HCT116 (cell line): Measurements from ENCODE around the gene MTFR1L. TPM values are rescaled to one million over a fixed set of nuclear protein-coding genes. Genes with fewer than 3 reads are reported as not detected.

Source experiments
- ATAC-seq: fragments of 200-7000 bp; cut with Tn5 transposase; 2 replicates; pipeline ENCODE4 v1.9.1; 2020; ENCODE audit warnings: mild to moderate bottlenecking, moderate library complexity
- BruUV-seq: library from RNA; stranded (reverse); fragments of 400-500 nt; replicated peaks from 2 replicates; lab custom pipeline; 2021; lab: Mats Ljungman, UMichigan
- CTCF ChIA-PET: fragments of 300-600 bp; sonication (Branson Sonifier 250); formaldehyde crosslinking; loops from one replicate; lab custom pipeline; 2021; ENCODE audit warnings: antibody characterized with exemption; lab: Charles Lee
- POLR2A ChIA-PET: fragments of 300-600, 350-600 bp; sonication (Branson Sonifier 250); formaldehyde crosslinking; loops from one replicate; lab custom pipeline; 2021; ENCODE audit warnings: antibody characterized with exemption; lab: Charles Lee
- RAD21 ChIA-PET, 2 experiments: fragments of 300-600 bp; sonication (Branson Sonifier 250); formaldehyde crosslinking; loops; one replicate each; lab custom pipeline; 2023; ENCODE audit warnings: low total read pairs in 2 of 2; ENCODE audit not compliant: uncharacterized antibody in 2 of 2, unreplicated experiment in 2 of 2, low non-redundant PET in 1 of 2; lab: Charles Lee
- DNase-seq: peaks from one replicate; pipeline ENCODE4 v3.0.0-alpha.2; 2010; ENCODE audit warnings: low read depth, low spot score
- H2AFZ ChIP-seq: fragments of 200-600 bp; shearing (Covaris generic), sonication (generic); 2 replicates; pipeline ENCODE4 v1.6.1; 2017; ENCODE audit warnings: low read depth, mixed run types, mixed read lengths, antibody characterized with exemption, low read length; ENCODE audit not compliant: poor library complexity, severe bottlenecking
- H3K27ac ChIP-seq: 2 replicates; pipeline ENCODE4 v1.5.1; 2012; ENCODE audit warnings: low read depth, low read length
- H3K27me3 ChIP-seq: fragments of 200-600 bp; sonication (generic); 2 replicates; pipeline ENCODE4 v1.6.1; 2016; ENCODE audit warnings: mixed run types, low read length, mixed read lengths; ENCODE audit not compliant: insufficient read depth
- H3K36me3 ChIP-seq, 2 experiments: fragments of 200-500 bp in 1 of 2; fragments of 200-600 bp in 1 of 2; sonication (Bioruptor generic) in 1 of 2; sonication (generic) in 1 of 2; 2 replicates each; pipeline versions ENCODE4 v1.5.1 to v1.6.1; 2014 to 2016; ENCODE audit warnings: low read length in 2 of 2, inconsistent platforms in 1 of 2, mixed read lengths in 1 of 2, mixed run types in 1 of 2; ENCODE audit not compliant: insufficient read depth in 2 of 2, control insufficient read depth in 1 of 2
- H3K4me1 ChIP-seq, 2 experiments: fragments of 200-600 bp in 1 of 2; sonication (generic) in 1 of 2; 2 replicates each; pipeline versions ENCODE4 v1.5.1 to v1.6.1; 2012 to 2017; ENCODE audit warnings: low read length in 2 of 2, inconsistent platforms in 1 of 2, mild to moderate bottlenecking in 1 of 2, mixed read lengths in 1 of 2, mixed run types in 1 of 2, moderate library complexity in 1 of 2; ENCODE audit not compliant: insufficient read depth in 2 of 2, control insufficient read depth in 1 of 2
- H3K4me2 ChIP-seq: fragments of 200-600 bp; sonication (generic); 2 replicates; pipeline ENCODE4 v1.6.1; 2017; ENCODE audit warnings: mixed run types, low read length, mixed read lengths
- H3K4me3 ChIP-seq, 2 experiments: fragments of 200-600 bp in 1 of 2; sonication (generic) in 1 of 2; replicated peaks in 1 of 2; 2 replicates each; pipeline ENCODE4 v1.5.1; 2011 to 2016; ENCODE audit warnings: low read length in 2 of 2, control low read depth in 1 of 2, low read depth in 1 of 2, mild to moderate bottlenecking in 1 of 2, mixed read lengths in 1 of 2, mixed run types in 1 of 2
- H3K79me2 ChIP-seq: fragments of 200-600 bp; sonication (generic); 2 replicates; pipeline ENCODE4 v1.6.1; 2017; ENCODE audit warnings: mild to moderate bottlenecking, mixed run types, low read length, moderate library complexity, mixed read lengths; ENCODE audit not compliant: insufficient read depth
- H3K9ac ChIP-seq: fragments of 200-600 bp; sonication (generic); 2 replicates; pipeline ENCODE4 v1.6.1; 2016; ENCODE audit warnings: low read length, mixed read lengths
- H3K9me2 ChIP-seq: fragments of 200-600 bp; sonication (generic), shearing (Covaris generic); 2 replicates; pipeline ENCODE4 v1.6.1; 2017; ENCODE audit warnings: mixed run types, mild to moderate bottlenecking, moderate library complexity; ENCODE audit not compliant: insufficient read depth
- H3K9me3 ChIP-seq, 2 experiments: fragments of 200-500 bp in 1 of 2; fragments of 200-600 bp in 1 of 2; sonication (Bioruptor generic) in 1 of 2; sonication (generic) in 1 of 2; 2 replicates each; pipeline ENCODE4 v1.6.1; 2014 to 2017; ENCODE audit warnings: low read length in 2 of 2, mixed read lengths in 2 of 2, inconsistent platforms in 1 of 2, low read depth in 1 of 2, mild to moderate bottlenecking in 1 of 2, mixed run types in 1 of 2, moderate library complexity in 1 of 2; ENCODE audit not compliant: control insufficient read depth in 1 of 2, insufficient read depth in 1 of 2
- H4K20me1 ChIP-seq: fragments of 200-600 bp; sonication (generic), shearing (Covaris generic); 2 replicates; pipeline ENCODE4 v1.6.1; 2017; ENCODE audit warnings: mixed run types, mild to moderate bottlenecking, moderate library complexity; ENCODE audit not compliant: insufficient read depth
- ATF3 ChIP-seq: IDR thresholded peaks from 2 replicates; pipeline ENCODE4 v1.6.1; 2012
- CBX3 ChIP-seq: IDR thresholded peaks from 2 replicates; pipeline ENCODE4 v1.6.1; 2012; ENCODE audit warnings: low read depth
- EGR1 ChIP-seq: IDR thresholded peaks from 2 replicates; pipeline ENCODE4 v1.6.1; 2012; ENCODE audit warnings: low read depth
- ELF1 ChIP-seq: IDR thresholded peaks from 2 replicates; pipeline ENCODE4 v1.6.1; 2012; ENCODE audit warnings: low read depth, borderline replicate concordance
- EZH2 ChIP-seq: fragments of 200-600 bp; sonication (generic); IDR thresholded peaks from 2 replicates; pipeline ENCODE4 v1.6.1; 2017; ENCODE audit warnings: antibody characterized with exemption, mixed run types
- EZH2phosphoT487 ChIP-seq: fragments of 200-600 bp; IDR thresholded peaks from 2 replicates; pipeline ENCODE4 v1.6.1; 2018; ENCODE audit warnings: antibody characterized with exemption, borderline replicate concordance
- JUND ChIP-seq: IDR thresholded peaks from 2 replicates; pipeline ENCODE4 v1.6.1; 2012
- RAD21 ChIP-seq: IDR thresholded peaks from 2 replicates; pipeline ENCODE4 v1.6.1; 2012; ENCODE audit warnings: low read depth, mild to moderate bottlenecking
- REST ChIP-seq: IDR thresholded peaks from 2 replicates; pipeline ENCODE4 v1.6.1; 2012; ENCODE audit warnings: low read depth
- SIN3A ChIP-seq: IDR thresholded peaks from 2 replicates; pipeline ENCODE4 v1.6.1; 2012; ENCODE audit warnings: low read depth
- SP1 ChIP-seq: IDR thresholded peaks from 2 replicates; pipeline ENCODE4 v1.6.1; 2012; ENCODE audit warnings: low read depth
- SRF ChIP-seq: IDR thresholded peaks from 2 replicates; pipeline ENCODE4 v1.6.1; 2012; ENCODE audit warnings: low read depth
- TCF7L2 ChIP-seq: IDR thresholded peaks from 2 replicates; pipeline ENCODE4 v1.7.0; 2011; ENCODE audit warnings: borderline replicate concordance, inconsistent platforms; ENCODE audit not compliant: insufficient read depth, insufficient read length; ENCODE audit errors: extremely low read depth
- YY1 ChIP-seq: IDR thresholded peaks from 2 replicates; pipeline ENCODE4 v1.6.1; 2011; ENCODE audit warnings: low read length, low read depth, moderate library complexity, mild to moderate bottlenecking; ENCODE audit not compliant: insufficient replicate concordance; ENCODE audit errors: extremely low read depth
- ZBTB33 ChIP-seq: IDR thresholded peaks from 2 replicates; pipeline ENCODE4 v1.6.1; 2011; ENCODE audit warnings: mild to moderate bottlenecking, low read length, moderate library complexity; ENCODE audit not compliant: insufficient replicate concordance; ENCODE audit errors: extremely low read depth
- ZNF274 ChIP-seq: fragments of 200-500 bp; sonication (Bioruptor generic); IDR thresholded peaks from 2 replicates; pipeline ENCODE4 v1.6.1; 2014; ENCODE audit warnings: mild to moderate bottlenecking, low read depth, low read length, inconsistent platforms
- intact Hi-C: fragments of 100-400 bp; cut with micrococcal nuclease; formaldehyde crosslinking; loops from 2 replicates; pipeline ENCODE4 v1.10.0; 2022
- total RNA-seq: library from RNA; stranded (reverse); gene quantifications from one replicate; pipeline ENCODE4 v1.2.1, GENCODE V29; 2021; ENCODE audit not compliant: unreplicated experiment

MTFR1L gene
- total RNA-seq, 1 experiment from 2014 or later: 35.8 TPM

- CTCF ChIA-PET: no interaction called here
- Histone ChIP-seq H4K20me1 (no peaks in the 10 kb centered on the region), H3K27ac (no peak overlapping the region), H3K9me2 (no peaks in the 10 kb centered on the region), H3K4me2 (no peak overlapping the region)
- RAD21 ChIA-PET: no interaction called here
- BruUV-seq: no TSS peak
- POLR2A ChIA-PET: interaction anchor here (0.7 kb wide), 1 partner anchor 322 kb away, joined by 3 read pairs; no protein-coding TSS in a partner anchor
- TF ChIP-seq EZH2 (no peak), SP1 (no peak), ATF3 (no peak), SRF (no peak), YY1 (no peak), RAD21 (no peak), REST (no peak), TCF7L2 (no peak), ZBTB33 (no peak), ELF1 (no peak), EZH2phosphoT487 (no peak), ZNF274 (no peak), SIN3A (no peak), CBX3 (no peak), JUND (no peak), EGR1 (no peak)
- TF ChIP-seq, all 23 proteins: peak for 0
- H3K36me3 ChIP-seq: no peaks in the 10 kb centered on the region; a peak in 1 of 4 replicates
- no peak overlapping the region for H3K9ac ChIP-seq
- no peak overlapping the region for H2AFZ ChIP-seq
- no peaks in the 10 kb centered on the region for H3K27me3 ChIP-seq
- no peak overlapping the region for H3K4me3 ChIP-seq
- intact Hi-C loops: loop anchor here (5.0 to 10.0 kb wide), 2 partner anchors 83 to 560 kb away; no protein-coding TSS in a partner anchor
- no peaks in the 10 kb centered on the region for H3K79me2 ChIP-seq
- ATAC-seq: no peak
- no peak for DNase-seq
- H3K9me3 ChIP-seq: no peaks in the 10 kb centered on the region
- peaks cover 15 to 22% of the 10 kb centered on the region in 2 experiments; a peak in 3 of 4 replicates for H3K4me1 ChIP-seq
These were observed 5.1 kb upstream of the MTFR1L start for GRCh38 chr1:25814549-25815087.
